A204.1 (cell line): ENCODE results near the gene FAM114A2.
"Not testable (repeated sequence)": the region's sequence is repeated elsewhere in the genome, so short reads cannot be mapped to it uniquely, and the experiment has no call there.

Experiments used
- FAIRE-seq: peaks from 2 replicates; lab custom pipeline; 2012; peaks lifted over from hg19 to GRCh38; lab: Jason Lieb, UNC

Gene FAM114A2

DNA sequence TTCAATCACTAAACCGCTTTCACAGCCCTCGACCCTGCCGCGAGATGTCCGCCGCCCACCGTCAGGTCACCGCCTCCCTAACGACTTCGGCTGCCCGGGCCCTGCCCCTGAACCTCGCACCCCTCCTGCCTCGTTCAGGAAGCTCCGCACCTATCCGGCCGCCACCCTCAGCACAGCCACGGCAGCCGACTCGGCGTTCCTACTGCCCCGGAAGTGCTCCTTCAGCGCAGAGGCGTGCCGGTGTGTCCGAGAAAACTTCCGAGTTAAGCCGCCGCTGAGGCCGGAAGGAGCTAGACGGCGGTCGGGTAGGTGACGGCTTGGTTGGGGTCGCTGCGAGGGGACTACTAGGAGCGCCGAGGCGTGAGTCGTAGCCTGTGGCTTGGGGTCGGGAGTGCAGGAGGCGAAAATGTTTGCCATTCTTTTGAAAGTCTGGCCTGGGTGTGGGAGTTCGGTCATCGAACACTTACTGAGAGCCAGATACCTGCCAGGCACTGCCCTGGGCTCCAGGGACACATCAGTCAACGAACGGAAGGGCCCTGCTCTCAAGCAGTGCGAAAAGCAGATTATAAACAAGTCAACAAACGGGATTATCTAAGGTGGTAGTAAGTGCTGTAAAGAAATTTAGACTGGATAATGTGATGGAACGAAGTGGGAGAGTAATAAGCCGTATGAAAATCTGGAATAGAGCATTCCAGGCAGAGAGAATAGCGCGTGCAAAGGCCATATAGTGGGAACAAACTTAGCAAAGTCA lies at the start of gene FAM114A2, which contains the start of gene MFAP3:
Gene FAM114A2 (minus strand): TSS at position 204 of the 751 bp plus-strand sequence. CDS start 3,957 bp downstream, outside the sequence.
Gene MFAP3 (plus strand): TSS at position 261 of the 751 bp plus-strand sequence. CDS start 10,756 bp downstream, outside the sequence.
- no peak for FAIRE-seq

DNA sequence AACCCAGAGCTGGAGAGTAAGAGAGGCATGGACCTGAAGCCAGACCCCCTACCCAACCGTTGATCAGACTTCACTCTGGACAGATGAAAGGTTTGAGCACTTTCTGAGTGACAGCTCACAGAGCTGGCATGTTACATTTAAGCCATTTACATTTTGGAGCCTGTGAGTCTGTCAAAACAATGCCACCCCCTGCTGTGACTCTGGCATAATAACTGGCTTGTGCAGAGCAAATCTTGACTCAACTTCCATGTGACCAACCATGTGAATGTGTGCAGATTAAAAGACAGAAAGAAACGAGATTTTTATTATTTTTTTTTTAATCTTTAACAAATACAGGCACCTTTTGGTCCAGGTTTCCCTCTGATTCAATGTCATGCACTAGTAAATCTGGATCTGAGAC lies 48.5 kb upstream of the FAM114A2 start:
- FAIRE-seq, result no peak

DNA sequence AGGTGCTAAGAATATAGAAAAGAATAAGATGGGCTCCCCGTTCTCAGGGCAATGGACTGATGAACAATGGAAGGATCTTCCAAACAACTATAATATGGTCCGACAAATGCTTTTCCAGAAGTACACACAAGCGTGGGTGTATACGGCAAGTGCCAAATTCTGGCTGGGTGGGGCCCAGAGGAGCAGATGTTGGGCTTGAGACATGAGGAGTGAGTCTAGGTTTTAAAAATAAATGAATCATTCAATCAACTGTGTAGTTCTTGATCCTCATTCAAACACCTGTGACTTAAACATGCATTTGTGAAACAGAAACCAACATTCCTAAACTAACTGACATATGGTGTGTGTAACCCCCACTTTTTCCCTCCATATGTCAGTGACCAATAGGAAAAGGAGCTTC lies 47.9 kb upstream of the FAM114A2 start:
- no peak for FAIRE-seq

DNA sequence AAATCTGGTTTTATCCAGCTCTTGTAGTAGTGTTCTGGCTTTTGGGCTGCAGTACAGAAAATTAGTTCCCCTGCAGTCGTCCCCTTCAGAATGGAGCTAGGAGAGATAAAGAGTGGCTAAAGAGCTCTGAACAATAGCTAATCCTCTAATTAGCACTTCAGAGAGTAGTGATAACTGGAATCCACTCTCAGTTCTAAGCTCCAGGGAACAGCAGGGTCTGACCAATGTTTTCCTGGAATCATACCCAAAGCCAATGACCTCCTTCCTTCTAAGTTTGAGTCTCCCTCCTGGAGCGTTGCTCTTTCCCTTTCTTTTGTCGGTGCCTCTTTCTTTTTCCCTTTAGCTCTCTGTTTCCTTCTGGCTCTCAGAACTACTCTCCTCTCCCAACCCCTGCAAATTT lies 47.4 kb upstream of the FAM114A2 start:
- no peak for FAIRE-seq

DNA sequence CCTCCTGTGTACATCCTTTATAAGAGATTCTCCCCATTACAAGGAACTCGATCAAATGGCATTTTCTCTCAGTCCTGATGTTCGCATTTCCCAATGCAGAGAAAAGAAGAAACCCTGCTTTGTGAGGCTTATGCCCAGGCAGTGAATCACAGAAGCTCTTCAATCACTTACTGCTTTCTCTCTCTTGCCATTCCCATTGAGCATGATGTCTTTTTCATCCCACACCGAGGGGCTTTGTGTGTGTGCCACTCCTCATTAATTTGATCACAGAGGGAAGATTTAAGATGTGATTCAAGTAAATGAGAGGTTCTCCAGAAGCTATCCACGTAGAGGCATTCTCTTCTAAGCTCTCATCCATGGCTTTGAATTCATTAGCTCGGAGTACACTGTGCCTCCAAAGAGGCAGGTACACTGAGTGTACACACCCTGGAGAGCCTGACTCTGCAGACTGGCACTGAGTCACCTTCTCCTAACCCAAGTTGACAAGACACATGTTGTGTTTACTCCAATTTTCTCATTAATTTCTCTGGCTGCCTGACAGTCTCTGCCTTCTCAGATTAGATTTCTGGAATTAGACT lies 45.4 kb upstream of the FAM114A2 start:
- FAIRE-seq, result no peak

GRCh38 chr5:154081246-154081645 lies 42.5 kb upstream of the FAM114A2 start:
- FAIRE-seq, result no peak

- no peak for FAIRE-seq
Observed at GRCh38 chr5:154078272-154078671, 39.6 kb upstream of the FAM114A2 start.

DNA sequence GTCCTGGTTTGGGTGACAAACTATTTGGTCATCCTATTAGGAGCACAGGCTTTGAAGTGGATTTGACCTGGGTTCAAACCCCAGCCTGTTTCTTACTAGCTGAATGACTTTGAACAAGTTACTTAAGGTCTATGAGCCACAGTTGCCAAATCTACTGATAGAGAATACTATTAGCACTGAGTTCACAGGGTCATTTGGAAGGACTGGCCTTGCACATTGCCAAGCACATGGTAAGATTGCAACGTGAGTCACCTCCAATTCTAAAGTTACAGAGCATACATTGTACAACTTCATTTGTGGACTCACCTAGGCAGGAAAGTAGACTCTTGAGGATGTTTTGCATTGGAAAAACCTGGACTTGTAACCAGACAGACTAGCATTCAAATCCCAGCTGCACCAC lies 39.0 kb upstream of the FAM114A2 start:
- FAIRE-seq, result no peak

DNA sequence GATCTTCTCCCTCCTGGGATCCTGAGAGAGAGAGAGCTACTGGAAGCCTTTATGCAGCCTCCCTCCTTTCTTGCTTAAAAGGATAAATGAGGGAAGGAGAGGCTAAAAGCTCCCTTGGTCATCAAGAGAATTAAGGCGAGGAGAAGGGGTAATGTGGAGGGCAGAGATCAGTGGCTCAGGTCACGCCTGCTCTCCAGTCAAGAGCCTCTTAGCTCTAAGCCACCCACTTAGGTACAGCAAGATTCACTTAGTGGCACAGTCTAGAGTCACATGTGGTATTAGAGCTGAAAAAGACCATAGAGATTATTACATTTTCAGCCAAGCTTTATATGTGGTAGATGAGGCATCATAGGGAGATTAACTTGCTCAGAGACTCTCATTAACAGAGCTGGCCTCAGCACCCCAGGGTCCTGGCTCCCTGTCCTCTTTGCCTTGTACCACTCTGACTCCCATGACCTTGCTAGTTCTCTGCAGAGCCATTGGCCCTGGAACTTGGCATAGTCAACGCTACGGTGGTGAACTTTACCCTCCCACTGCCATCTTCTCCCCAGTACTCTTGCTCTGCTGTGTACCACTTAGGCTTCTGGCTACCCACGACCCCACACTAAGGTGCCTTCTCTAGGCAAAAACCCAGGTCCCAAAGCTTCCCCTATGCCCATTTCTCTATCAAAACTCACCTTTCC lies 37.7 kb upstream of the FAM114A2 start:
- FAIRE-seq, result no peak

- no peak for FAIRE-seq
Observed at GRCh38 chr5:154072414-154073171, 33.9 kb upstream of the FAM114A2 start.

DNA sequence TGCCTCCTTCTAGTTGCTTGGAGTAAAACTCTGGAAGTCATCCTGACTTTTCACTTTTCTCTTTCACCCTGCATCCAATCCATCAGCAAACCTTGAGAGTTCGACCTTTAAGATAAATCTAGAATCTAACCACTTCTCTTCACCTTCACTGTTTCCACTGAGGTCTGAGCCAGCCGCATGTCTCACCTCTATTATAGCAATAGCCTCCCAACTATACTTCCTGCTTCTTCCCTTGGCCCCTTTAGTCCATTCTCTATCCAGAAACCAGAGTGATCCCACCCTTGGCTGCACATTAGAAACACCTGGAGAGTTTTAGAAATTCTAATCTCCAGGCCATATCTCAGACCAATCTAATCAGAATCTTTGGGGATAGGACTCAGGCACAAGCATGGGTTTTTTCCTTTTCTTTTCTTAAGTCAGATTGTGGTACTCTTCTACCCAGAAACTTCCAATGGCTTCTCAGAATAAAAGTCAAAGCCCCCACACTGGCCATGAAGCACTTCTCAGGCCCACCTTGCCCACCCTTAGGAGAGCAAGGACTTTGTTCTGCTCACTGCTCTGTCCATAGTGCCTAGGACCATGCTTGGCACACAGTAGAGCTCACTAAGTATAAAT lies 33.2 kb upstream of the FAM114A2 start:
- FAIRE-seq, result no peak

DNA sequence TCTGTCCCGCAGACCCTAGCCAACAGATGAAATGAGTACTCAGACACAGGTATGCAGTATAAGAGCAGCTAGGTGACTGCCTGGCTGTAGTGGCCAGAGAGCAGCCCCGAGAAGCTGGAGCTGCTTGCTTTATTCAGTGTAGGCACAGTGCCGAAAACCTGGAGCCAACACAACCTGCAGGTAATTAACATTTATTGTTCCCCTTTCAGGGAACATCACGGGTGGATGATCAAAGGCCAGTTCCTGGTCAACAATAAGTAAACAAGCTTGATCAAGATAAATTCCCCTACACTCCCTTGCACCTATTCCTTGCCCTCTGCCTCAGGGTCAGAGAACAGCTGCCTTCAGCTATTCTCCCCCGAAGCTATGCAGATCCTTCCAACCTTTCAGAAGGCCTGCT lies 31.1 kb upstream of the FAM114A2 start:
- not testable (repeated sequence) for FAIRE-seq

GRCh38 chr5:154065971-154066370 lies 27.3 kb upstream of the FAM114A2 start:
- no peak for FAIRE-seq

DNA sequence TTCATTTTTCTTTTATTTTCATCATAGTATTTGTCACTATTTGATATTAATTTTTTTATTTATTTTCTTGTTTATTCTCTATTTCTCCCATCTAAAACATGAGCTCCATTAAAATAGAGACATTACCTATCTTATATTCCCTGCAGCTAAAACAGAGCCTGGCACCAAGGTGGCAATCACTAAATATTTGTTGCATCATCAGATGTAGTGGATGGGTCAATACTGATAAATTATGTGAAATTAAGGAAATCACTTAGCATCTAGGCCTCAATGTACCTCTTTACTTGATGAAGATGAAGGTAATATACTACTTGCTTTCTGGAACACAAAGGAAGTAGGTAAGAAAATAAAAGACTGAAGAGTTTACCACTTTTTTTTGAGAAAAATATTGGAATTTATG lies 24.7 kb upstream of the FAM114A2 start:
- FAIRE-seq, result no peak

DNA sequence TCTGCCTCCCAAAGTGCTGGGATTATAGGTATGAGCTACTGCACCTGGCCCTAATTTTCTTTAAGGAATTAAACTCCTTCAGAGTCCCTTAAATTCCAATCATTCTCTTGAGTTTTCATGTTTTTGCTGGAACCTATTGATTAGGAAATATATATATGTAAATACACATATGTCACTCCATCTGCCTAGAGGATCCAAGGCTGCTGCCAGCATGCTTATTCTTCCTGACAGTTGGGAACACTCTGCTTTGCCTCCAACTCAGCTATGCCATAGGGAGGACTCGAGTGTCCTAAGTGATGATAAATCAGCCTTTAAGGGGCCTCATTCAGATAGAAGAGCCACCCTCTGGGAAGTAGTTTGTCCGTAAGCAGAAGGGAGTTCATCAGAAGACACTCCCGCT lies 21.9 kb upstream of the FAM114A2 start:
- no peak for FAIRE-seq

- FAIRE-seq, result no peak
Observed at GRCh38 chr5:154059583-154059982, 20.9 kb upstream of the FAM114A2 start.

DNA sequence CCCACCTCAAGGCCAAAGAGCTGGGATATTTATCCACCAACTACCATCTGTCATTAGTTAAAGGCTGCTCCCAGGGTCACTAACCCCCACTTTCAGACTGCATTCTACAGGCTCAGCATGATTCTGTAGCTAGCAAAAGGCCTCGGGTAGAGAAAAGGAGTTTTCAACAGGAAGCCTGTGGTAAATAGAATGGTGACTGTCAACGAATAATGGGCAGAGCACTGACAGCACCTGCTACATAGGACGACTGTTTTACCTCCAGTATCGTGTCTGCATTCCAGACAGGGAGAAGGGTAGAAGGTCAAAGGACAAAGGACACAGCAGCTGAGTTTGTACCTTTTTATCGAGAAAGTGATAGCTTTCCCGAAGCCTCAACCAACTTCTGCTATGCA lies 20.3 kb upstream of the FAM114A2 start:
- no peak for FAIRE-seq

DNA sequence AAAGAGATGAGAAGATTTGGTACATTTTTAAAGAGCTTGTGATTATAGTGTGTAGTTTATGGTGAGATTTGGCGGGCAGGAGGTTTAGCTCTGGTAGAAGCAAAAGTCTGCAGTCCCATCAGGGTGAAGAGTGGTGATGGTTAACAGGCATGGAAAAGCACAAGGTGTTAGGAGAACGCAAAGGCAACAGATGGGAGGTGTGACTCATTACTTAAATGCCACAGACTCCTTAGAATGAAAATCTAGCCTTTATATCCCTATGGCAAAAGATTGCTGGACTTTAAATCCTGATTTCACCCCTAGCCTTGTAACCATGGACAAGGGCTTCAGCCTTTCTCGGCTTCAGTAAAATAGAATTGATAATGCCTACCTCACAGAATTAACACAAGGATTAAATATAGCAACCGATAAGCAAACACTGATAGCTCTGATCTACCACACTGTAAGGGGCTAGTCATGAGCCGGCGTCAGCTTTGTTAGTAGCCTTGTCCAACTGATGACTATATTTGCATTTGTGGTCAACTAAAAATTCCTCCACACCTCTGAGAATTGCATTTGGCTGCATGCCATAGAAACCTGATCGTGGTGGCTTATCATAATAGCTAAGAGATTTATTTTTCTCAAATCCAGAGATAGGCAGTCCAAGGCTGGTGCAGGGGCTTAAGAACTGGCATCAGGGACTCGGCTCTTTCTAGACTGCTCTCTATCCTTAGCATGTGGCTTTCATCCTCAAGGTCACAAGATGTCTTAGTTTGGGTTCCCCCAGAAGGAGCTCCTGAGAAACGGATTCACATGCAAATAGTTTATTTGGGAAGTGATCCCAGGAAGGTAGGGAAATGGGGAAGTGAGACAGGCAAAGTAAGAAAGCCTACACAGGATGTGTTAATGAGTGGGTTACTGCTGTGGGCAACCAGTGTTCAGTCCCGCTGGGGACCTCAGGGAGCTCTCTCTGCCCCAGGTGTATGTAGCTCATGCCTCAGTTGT lies 19.6 kb upstream of the FAM114A2 start:
- no peak for FAIRE-seq

DNA sequence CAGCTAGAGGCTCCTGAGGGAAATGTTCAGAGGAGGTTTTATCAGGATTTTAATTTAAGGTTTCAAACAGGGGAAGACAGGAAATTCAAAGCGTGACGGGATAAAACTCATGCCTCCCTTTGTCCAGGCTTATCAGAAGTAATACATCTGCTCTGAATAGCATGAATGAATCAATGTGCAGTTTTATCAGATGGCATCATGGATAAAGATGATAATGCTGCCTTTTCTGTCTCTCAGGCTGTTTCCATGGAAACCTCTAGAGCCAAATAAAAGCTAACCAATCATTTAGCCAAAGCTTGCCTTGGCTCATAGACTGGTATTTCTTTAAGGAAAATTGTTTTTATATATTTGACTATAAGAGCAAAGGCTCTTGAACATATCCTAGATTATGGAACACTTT lies 16.5 kb upstream of the FAM114A2 start:
- FAIRE-seq, result no peak

- no peak for FAIRE-seq
Observed at GRCh38 chr5:154053468-154053867, 14.8 kb upstream of the FAM114A2 start.

GRCh38 chr5:154049636-154050035 lies 10.9 kb upstream of the FAM114A2 start:
- no peak for FAIRE-seq
